ENCODE data around the gene TRAF2.

Gene TRAF2

GRCh38 chr9:136949817-136950655 is 63.7 kb downstream of the TRAF2 start:
- DNase-seq (ENCODE audit: low read depth in 2 of 2): peak; percentile 93 to 96

- no peak for DNase-seq (ENCODE audit: low read depth in 2 of 2)
Observed at GRCh38 chr9:136950656-136951276, 64.5 kb downstream of the TRAF2 start.

- DNase-seq (ENCODE audit: low read depth in 2 of 2): no peak
Observed at GRCh38 chr9:136951541-136952320, 65.4 kb downstream of the TRAF2 start, which contains the start of gene LCN12. LCN12 (plus strand) TSS chr9:136952273; CDS start chr9:136952328, 55 bp downstream.

GRCh38 chr9:136952321-136952850 is 66.1 kb downstream of the TRAF2 start:
- no peak for DNase-seq (ENCODE audit: low read depth in 2 of 2)

GRCh38 chr9:136952876-136953770 is 66.8 kb downstream of the TRAF2 start:
- no peak for DNase-seq (ENCODE audit: low read depth in 2 of 2)

GRCh38 chr9:136953771-136954269 is 67.5 kb downstream of the TRAF2 start:
- no peak for DNase-seq (ENCODE audit: low read depth in 2 of 2)

GRCh38 chr9:136954270-136955083 is 68.2 kb downstream of the TRAF2 start:
- no peak for DNase-seq (ENCODE audit: low read depth in 2 of 2)

- no peak for DNase-seq (ENCODE audit: low read depth in 2 of 2)
Observed at GRCh38 chr9:136955202-136955942, 69.1 kb downstream of the TRAF2 start.

GRCh38 chr9:136955943-136956335 is 69.6 kb downstream of the TRAF2 start:
- no peak for DNase-seq (ENCODE audit: low read depth in 2 of 2)

- DNase-seq (ENCODE audit: low read depth in 2 of 2): no peak
Observed at GRCh38 chr9:136956604-136957003, 70.3 kb downstream of the TRAF2 start.

- DNase-seq (ENCODE audit: low read depth in 2 of 2): no peak
Observed at GRCh38 chr9:136957461-136957860, 71.1 kb downstream of the TRAF2 start.

GRCh38 chr9:136957901-136958300 is 71.6 kb downstream of the TRAF2 start:
- no peak for DNase-seq (ENCODE audit: low read depth in 2 of 2)

- no peak for DNase-seq (ENCODE audit: low read depth in 2 of 2)
Observed at GRCh38 chr9:136958473-136958872, 72.2 kb downstream of the TRAF2 start.

GRCh38 chr9:136958898-136959850 is 72.9 kb downstream of the TRAF2 start:
- no peak for DNase-seq (ENCODE audit: low read depth in 2 of 2)

GRCh38 chr9:136960212-136960937 is 74.1 kb downstream of the TRAF2 start:
- DNase-seq (ENCODE audit: low read depth in 2 of 2): no peak

- DNase-seq (ENCODE audit: low read depth in 2 of 2): no peak
Observed at GRCh38 chr9:136960938-136961275, 74.6 kb downstream of the TRAF2 start.

GRCh38 chr9:136961279-136962065 is 75.2 kb downstream of the TRAF2 start:
- DNase-seq (ENCODE audit: low read depth in 2 of 2): no peak
